Sigmoid colon (tissue), 7 donors: ENCODE measurements around the gene HACD2. TPM values are rescaled to one million over a fixed set of nuclear protein-coding genes. Genes with fewer than 3 reads are reported as not detected.

ENCODE experiments used
- DNase-seq: peaks from one replicate; pipeline ENCODE4 v3.0.0-alpha.2; 2019
- H3K27ac ChIP-seq, 4 donors: fragments of 200-600 bp; sonication (generic); one replicate each; pipeline ENCODE4 v1.5.1; 2016 to 2019; ENCODE audit warnings: mild to moderate bottlenecking in 1 of 4
- H3K27me3 ChIP-seq, 3 donors: fragments of 200-600 bp; sonication (generic); one replicate each; pipeline ENCODE4 v1.5.1; 2019; ENCODE audit warnings: mild to moderate bottlenecking in 1 of 3
- H3K36me3 ChIP-seq, 4 donors: fragments of 200-600 bp; sonication (generic); one replicate each; pipeline ENCODE4 v1.5.1; 2016 to 2019
- H3K4me1 ChIP-seq, 4 donors: fragments of 200-600 bp; sonication (generic); one replicate each; pipeline ENCODE4 v1.5.1; 2017 to 2019
- H3K4me3 ChIP-seq, 4 donors: fragments of 200-600 bp; sonication (generic); one replicate each; pipeline ENCODE4 v1.5.1; 2017 to 2019; ENCODE audit warnings: mild to moderate bottlenecking in 2 of 4, moderate library complexity in 1 of 4
- H3K9me3 ChIP-seq, 4 donors: fragments of 200-600 bp in 3 of 4; sonication (generic) in 3 of 4; one replicate each; pipeline versions ENCODE4 v1.5.1 to v1.6.1; 2013 to 2019
- EP300 ChIP-seq, 4 donors: sonication (generic); formaldehyde crosslinking; IDR thresholded peaks; one replicate each; pipeline ENCODE4 v1.6.1; 2017; ENCODE audit warnings: antibody characterized with exemption in 4 of 4
- POLR2A ChIP-seq, 2 donors: fragments of 450-650 bp; IDR thresholded peaks; one replicate each; pipeline ENCODE4 v1.6.1; 2016; ENCODE audit warnings: antibody characterized with exemption in 2 of 2, mild to moderate bottlenecking in 2 of 2, moderate library complexity in 2 of 2
- POLR2AphosphoS5 ChIP-seq, 4 donors: sonication (generic); formaldehyde crosslinking; IDR thresholded peaks; one replicate each; pipeline ENCODE4 v1.6.1; 2017; ENCODE audit warnings: antibody characterized with exemption in 4 of 4
- WGBS, 2 donors: extraction: QIAGEN DNeasy Blood & Tissue Kit; methylation state at CpG; one replicate each; pipeline ENCODE4 v1.1.7; 2013; 5-methylcytosine and 5-hydroxymethylcytosine counted together
- intact Hi-C: fragments of 100-400 bp; cut with DNase I; formaldehyde crosslinking; loops from one replicate; pipeline ENCODE4 v1.15.1; 2023
- polyA plus RNA-seq, 3 donors: library from polyadenylated mRNA; stranded (reverse); fragments of 200-250 nt; gene quantifications; one replicate each; pipeline ENCODE4 v1.2.3, GENCODE V29; 2013
- total RNA-seq, 4 donors: library from RNA; depleted of rRNA; stranded (reverse); fragments of >200 nt; gene quantifications; one replicate each; pipeline ENCODE4 v1.1.0, GENCODE V29; 2016
- TF ChIP-seq, protein P1 (sequence below), 4 experiments: fragments of 450-650 bp in 3 of 4; fragments of 200-600 bp in 1 of 4; IDR thresholded peaks; one replicate each; pipeline ENCODE4 v1.5.1; 2016 to 2019; ENCODE audit warnings: antibody characterized with exemption in 4 of 4, mild to moderate bottlenecking in 3 of 4, moderate library complexity in 2 of 4
- donor health status: healthy with polysubstance abuse.
- donor health status: Bipolar disorder and iron deficiency.
- donor health status: healthy.

Gene HACD2
- total and polyA plus RNA-seq, 7 donors: 6.6 to 26.4 (median 18.6) TPM

DNA sequence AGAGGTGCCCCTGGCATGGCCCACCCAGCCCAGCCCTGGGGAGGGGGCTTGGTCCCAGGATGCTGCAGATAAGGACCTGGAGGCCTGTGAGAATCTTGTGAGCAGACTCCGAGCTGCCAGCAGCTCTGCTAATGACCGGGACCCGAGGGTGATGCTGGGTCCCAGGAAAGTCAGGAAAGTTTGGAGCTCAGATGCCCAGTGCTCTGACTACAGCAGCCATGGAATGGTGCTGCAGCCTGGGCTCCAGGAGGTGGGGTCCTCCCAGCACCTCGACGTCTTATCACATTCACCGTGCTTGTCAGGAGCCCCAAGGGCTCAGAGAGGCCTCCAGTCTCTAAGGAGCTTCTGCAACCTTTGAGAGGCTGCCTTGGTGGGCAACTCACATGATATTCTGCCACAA lies 101.7 kb downstream of the HACD2 start:
- TF ChIP-seq EP300 (IDR thresholded peaks at IDR 0.05) (no peak), POLR2A (IDR thresholded peaks at IDR 0.05) (no peak), POLR2AphosphoS5 (IDR thresholded peaks at IDR 0.05) (no peak)
- TF ChIP-seq, protein P1, sequence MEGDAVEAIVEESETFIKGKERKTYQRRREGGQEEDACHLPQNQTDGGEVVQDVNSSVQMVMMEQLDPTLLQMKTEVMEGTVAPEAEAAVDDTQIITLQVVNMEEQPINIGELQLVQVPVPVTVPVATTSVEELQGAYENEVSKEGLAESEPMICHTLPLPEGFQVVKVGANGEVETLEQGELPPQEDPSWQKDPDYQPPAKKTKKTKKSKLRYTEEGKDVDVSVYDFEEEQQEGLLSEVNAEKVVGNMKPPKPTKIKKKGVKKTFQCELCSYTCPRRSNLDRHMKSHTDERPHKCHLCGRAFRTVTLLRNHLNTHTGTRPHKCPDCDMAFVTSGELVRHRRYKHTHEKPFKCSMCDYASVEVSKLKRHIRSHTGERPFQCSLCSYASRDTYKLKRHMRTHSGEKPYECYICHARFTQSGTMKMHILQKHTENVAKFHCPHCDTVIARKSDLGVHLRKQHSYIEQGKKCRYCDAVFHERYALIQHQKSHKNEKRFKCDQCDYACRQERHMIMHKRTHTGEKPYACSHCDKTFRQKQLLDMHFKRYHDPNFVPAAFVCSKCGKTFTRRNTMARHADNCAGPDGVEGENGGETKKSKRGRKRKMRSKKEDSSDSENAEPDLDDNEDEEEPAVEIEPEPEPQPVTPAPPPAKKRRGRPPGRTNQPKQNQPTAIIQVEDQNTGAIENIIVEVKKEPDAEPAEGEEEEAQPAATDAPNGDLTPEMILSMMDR (IDR thresholded peaks at IDR 0.05): no peak
- DNase-seq: no peak
- WGBS, 2 donors: 94 to 95% methylated on average over 6 of the region's 6 CpGs
- no peaks in the 10 kb centered on the region for H3K9me3 ChIP-seq
- intact Hi-C loops: no loop called here
- H3K27me3 ChIP-seq: no peaks in the 10 kb centered on the region
- H3K27ac ChIP-seq: no peak overlapping the region
- H3K4me1 ChIP-seq: peaks cover 0 to under 1% (median 0%) of the 10 kb centered on the region in 4 donors
- no peaks in the 10 kb centered on the region for H3K36me3 ChIP-seq
- no peak overlapping the region for H3K4me3 ChIP-seq

DNA sequence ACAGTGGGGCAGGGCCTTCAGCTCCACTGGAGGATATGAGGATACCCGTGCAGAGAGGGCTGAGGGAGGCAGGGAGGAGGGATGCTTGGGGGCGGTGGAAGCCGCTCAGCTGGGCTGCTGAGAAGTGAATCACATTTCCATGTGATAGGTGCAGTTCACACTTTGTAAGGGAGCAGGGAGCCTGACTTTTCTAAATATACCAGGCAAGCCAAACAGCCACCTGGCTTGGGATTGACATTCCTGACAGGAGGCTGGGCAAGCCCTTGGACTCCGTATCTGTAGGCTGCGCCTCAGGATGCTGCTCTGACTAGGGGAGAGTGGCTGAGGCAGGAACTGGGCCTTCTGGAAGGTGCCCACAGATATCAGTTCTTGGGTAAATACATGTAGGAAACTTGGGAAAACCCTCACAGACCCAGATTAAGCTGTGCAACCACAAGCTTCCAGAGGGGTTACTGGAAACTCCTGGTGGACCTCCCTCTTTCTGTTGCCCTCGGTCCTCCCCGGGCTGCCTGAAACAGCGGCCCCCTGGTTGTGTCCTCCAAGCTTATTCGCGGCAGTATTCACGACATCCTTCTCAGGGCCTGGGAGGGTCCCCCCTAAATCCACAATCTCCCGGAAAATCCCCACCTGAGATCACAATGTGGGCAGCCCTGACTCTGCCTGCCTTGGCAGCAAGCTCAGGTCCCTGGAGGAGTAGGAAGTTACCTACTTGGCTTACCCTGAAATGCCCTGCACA lies 103.0 kb downstream of the HACD2 start:
- intact Hi-C loops: no loop called here
- WGBS, 2 donors: 93 to 94% methylated on average over 12 of the region's 12 CpGs
- no peak overlapping the region for H3K4me3 ChIP-seq

DNA sequence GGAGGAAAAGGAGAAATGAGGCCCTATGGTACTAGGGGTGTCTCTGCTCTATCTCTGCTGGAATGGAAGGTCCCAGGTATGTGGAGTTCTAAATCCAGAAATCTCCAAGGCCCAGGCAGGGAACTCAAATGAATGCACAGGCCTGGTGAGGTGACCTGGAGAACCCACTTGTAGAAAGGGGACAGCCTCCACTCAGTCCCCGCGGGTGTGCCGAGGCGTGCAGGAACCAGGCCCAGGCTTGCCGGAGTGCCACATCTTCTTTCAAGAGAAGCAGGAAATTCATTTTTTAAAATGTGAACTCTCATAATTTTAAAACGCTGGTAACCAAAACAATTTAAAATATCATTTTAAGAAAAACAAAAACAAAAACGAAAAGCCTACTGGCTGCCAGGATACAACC lies 103.8 kb downstream of the HACD2 start:
- no peak for DNase-seq
- Histone ChIP-seq H3K9me3 (no peaks in the 10 kb centered on the region), H3K36me3 (no peaks in the 10 kb centered on the region), H3K27me3 (no peaks in the 10 kb centered on the region), H3K27ac (no peak overlapping the region), H3K4me1 (no peaks in the 10 kb centered on the region), H3K4me3 (no peak overlapping the region)
- no peak for TF ChIP-seq EP300 (IDR thresholded peaks at IDR 0.05)
- TF ChIP-seq POLR2A (IDR thresholded peaks at IDR 0.05): no peak
- TF ChIP-seq, protein P1 (IDR thresholded peaks at IDR 0.05): no peak
- no peak for TF ChIP-seq POLR2AphosphoS5 (IDR thresholded peaks at IDR 0.05)
- intact Hi-C loops: no loop called here
- 90 to 92% methylated on average over 7 of the region's 7 CpGs for WGBS, 2 donors

More for the DNA sequence above, 103.0 kb downstream of the HACD2 start:
- Histone ChIP-seq H3K27ac (no peak overlapping the region), H3K36me3 (no peaks in the 10 kb centered on the region), H3K4me1 (no peaks in the 10 kb centered on the region), H3K27me3 (no peaks in the 10 kb centered on the region), H3K9me3 (no peaks in the 10 kb centered on the region)
- TF ChIP-seq POLR2A (IDR thresholded peaks at IDR 0.05) (no peak), EP300 (IDR thresholded peaks at IDR 0.05) (no peak), POLR2AphosphoS5 (IDR thresholded peaks at IDR 0.05) (no peak)
- TF ChIP-seq, protein P1 (IDR thresholded peaks at IDR 0.05): no peak
- DNase-seq: no peak

DNA sequence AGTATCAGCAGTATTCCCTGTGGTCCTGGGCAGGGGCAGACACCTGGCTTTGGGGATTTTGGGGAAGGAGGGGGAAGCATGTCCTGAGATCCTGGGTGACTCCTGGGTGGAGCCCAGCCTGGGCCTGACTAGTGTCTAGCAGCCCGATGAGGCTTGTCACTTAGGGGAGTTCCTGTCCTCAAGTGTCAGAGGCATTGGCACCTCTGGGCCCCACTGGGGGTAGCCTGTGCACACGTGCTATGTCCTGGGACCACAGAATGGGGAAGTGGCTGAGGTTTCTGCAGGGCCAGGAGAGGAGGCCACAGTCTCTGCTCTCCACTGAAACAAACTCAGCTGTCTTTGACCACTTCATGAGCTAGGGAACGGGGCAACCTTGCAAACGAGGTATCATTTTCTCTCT lies 104.4 kb downstream of the HACD2 start:
- DNase-seq: no peak
- 56 to 83% methylated on average over 4 of the region's 4 CpGs for WGBS, 2 donors
- H3K4me3 ChIP-seq: no peak overlapping the region
- H3K9me3 ChIP-seq: no peaks in the 10 kb centered on the region
- H3K27ac ChIP-seq: no peak overlapping the region
- intact Hi-C loops: no loop called here
- no peaks in the 10 kb centered on the region for H3K36me3 ChIP-seq
- TF ChIP-seq EP300 (IDR thresholded peaks at IDR 0.05) (no peak), POLR2A (IDR thresholded peaks at IDR 0.05) (no peak)
- H3K27me3 ChIP-seq: no peaks in the 10 kb centered on the region
- no peaks in the 10 kb centered on the region for H3K4me1 ChIP-seq

DNA sequence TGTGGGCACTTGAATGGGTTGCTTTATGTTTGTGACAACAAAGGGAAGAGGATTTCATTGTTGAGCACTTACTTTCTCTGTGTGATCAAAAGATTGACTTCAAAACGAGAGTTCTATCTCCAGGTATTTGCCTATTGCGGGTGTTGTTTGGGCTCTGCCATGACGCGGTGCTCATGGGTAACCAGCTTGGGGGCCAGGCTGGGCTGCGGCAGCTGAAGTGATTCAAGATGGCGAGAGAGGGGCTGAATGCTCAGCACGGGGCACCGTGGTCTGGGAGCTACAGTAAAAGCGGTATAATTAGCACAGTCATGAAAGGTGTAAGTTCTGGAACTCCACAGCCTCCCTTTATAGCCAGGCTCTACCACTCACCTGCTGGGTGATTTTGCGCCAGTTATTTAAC lies 105.0 kb downstream of the HACD2 start:
- 93% methylated on average over 10 of the region's 10 CpGs for whole genome bisulfite sequencing, 2 donors
- Histone ChIP-seq H3K27me3 (no peaks in the 10 kb centered on the region), H3K4me3 (no peak overlapping the region), H3K4me1 (no peaks in the 10 kb centered on the region), H3K27ac (no peak overlapping the region), H3K9me3 (no peaks in the 10 kb centered on the region), H3K36me3 (no peaks in the 10 kb centered on the region)
- DNase-seq: no peak
- intact Hi-C loops: no loop called here
- no peak for TF ChIP-seq POLR2AphosphoS5 (IDR thresholded peaks at IDR 0.05)
- TF ChIP-seq, protein P1 (IDR thresholded peaks at IDR 0.05): no peak
- TF ChIP-seq EP300 (IDR thresholded peaks at IDR 0.05): no peak
- TF ChIP-seq POLR2A (IDR thresholded peaks at IDR 0.05): no peak
